Astrocyte (in vitro differentiated cells and primary cell): Measurements from ENCODE around the gene DCTN4. TPM values are rescaled to one million over a fixed set of nuclear protein-coding genes. Genes with fewer than 3 reads are reported as not detected.

Experiments
- DNase-seq: peaks from one replicate; pipeline ENCODE4 v3.0.0-alpha.2; 2010; ENCODE audit warnings: low read depth
- FAIRE-seq: peaks from 2 replicates; lab custom pipeline; 2011; peaks lifted over from hg19 to GRCh38; lab: Jason Lieb, UNC
- H2AFZ ChIP-seq: 2 replicates; pipeline ENCODE4 v1.6.0; 2012; ENCODE audit warnings: low read depth, low read length, inconsistent platforms
- H3K27ac ChIP-seq: 2 replicates; pipeline ENCODE4 v1.5.1; 2011; ENCODE audit warnings: low read depth, low read length, inconsistent platforms
- H3K27me3 ChIP-seq: 2 replicates; pipeline ENCODE4 v1.6.0; 2011; ENCODE audit warnings: low read length, inconsistent platforms; ENCODE audit not compliant: insufficient read depth
- H3K36me3 ChIP-seq: 2 replicates; pipeline ENCODE4 v1.5.1; 2011; ENCODE audit warnings: low read length, inconsistent platforms; ENCODE audit not compliant: insufficient read depth
- H3K4me1 ChIP-seq: 2 replicates; pipeline ENCODE4 v1.5.1; 2011; ENCODE audit warnings: low read length, inconsistent platforms; ENCODE audit not compliant: insufficient read depth
- H3K4me2 ChIP-seq: 2 replicates; pipeline ENCODE4 v1.6.0; 2012; ENCODE audit warnings: low read length, inconsistent platforms
- H3K4me3 ChIP-seq: 2 replicates; pipeline ENCODE4 v1.5.1; 2011; ENCODE audit warnings: low read depth, mild to moderate bottlenecking, low read length, inconsistent platforms; ENCODE audit not compliant: insufficient read depth
- H3K79me2 ChIP-seq: 2 replicates; pipeline ENCODE4 v1.6.0; 2012; ENCODE audit warnings: mild to moderate bottlenecking, low read length, inconsistent platforms; ENCODE audit not compliant: insufficient read depth
- H3K9ac ChIP-seq: 2 replicates; pipeline ENCODE4 v1.6.0; 2012; ENCODE audit warnings: mild to moderate bottlenecking, low read length, inconsistent platforms
- H3K9me3 ChIP-seq: 2 replicates; pipeline ENCODE4 v1.5.1; 2012; ENCODE audit warnings: low read depth, mild to moderate bottlenecking, low read length, inconsistent platforms; ENCODE audit not compliant: insufficient read depth
- H4K20me1 ChIP-seq: 2 replicates; pipeline ENCODE4 v1.6.0; 2012; ENCODE audit warnings: low read length, inconsistent platforms; ENCODE audit not compliant: insufficient read depth
- H3K27ac Mint-ChIP-seq: one replicate; pipeline ENCODE4 v1.8.0; 2021; ENCODE audit warnings: mild to moderate bottlenecking, mixed read lengths; ENCODE audit not compliant: unreplicated experiment
- H3K27me3 Mint-ChIP-seq: one replicate; pipeline ENCODE4 v1.8.0; 2021; ENCODE audit warnings: low read depth, mixed read lengths; ENCODE audit not compliant: unreplicated experiment
- H3K36me3 Mint-ChIP-seq: one replicate; pipeline ENCODE4 v1.8.0; 2021; ENCODE audit warnings: low read depth, mixed read lengths; ENCODE audit not compliant: unreplicated experiment
- H3K4me1 Mint-ChIP-seq: one replicate; pipeline ENCODE4 v1.8.0; 2021; ENCODE audit warnings: low read depth, mixed read lengths; ENCODE audit not compliant: unreplicated experiment
- H3K4me3 Mint-ChIP-seq: one replicate; pipeline ENCODE4 v1.8.0; 2021; ENCODE audit warnings: mild to moderate bottlenecking, moderate library complexity, mixed read lengths; ENCODE audit not compliant: unreplicated experiment
- H3K9me3 Mint-ChIP-seq: one replicate; pipeline ENCODE4 v1.8.0; 2021; ENCODE audit warnings: mild to moderate bottlenecking, mixed read lengths; ENCODE audit not compliant: unreplicated experiment
- CTCF ChIP-seq: IDR thresholded peaks from 2 replicates; pipeline ENCODE4 v1.5.1; 2011; ENCODE audit warnings: low read depth, mild to moderate bottlenecking, inconsistent platforms, low read length, moderate library complexity; ENCODE audit not compliant: insufficient read depth
- EZH2 ChIP-seq: IDR thresholded peaks from 2 replicates; pipeline ENCODE4 v1.6.1; 2012; ENCODE audit warnings: mild to moderate bottlenecking, low read length, inconsistent platforms; ENCODE audit not compliant: insufficient read depth
- total RNA-seq: library from RNA; stranded (reverse); gene quantifications from 2 replicates; pipeline ENCODE4 v1.2.1, GENCODE V29; 2021

DCTN4 gene
- total RNA-seq, 1 donor from 2014 or later: 57.0 TPM

- H3K9me3 Mint-ChIP-seq: no peaks in the 10 kb centered on the region
- peaks cover 13% of the 10 kb centered on the region for H3K36me3 Mint-ChIP-seq
- no peak overlapping the region for H2AFZ ChIP-seq
These were observed 35.0 kb downstream of the DCTN4 start for GRCh38 chr5:150723845-150724244.

GRCh38 chr5:150710165-150710564, 48.7 kb downstream of the DCTN4 start:
- H2AFZ ChIP-seq: no peak overlapping the region
- H3K4me3 Mint-ChIP-seq: no peak overlapping the region
- H3K36me3 Mint-ChIP-seq: peaks cover 6% of the 10 kb centered on the region

More at GRCh38 chr5:150723845-150724244, 35.0 kb downstream of the DCTN4 start:
- DNase-seq (no peak), FAIRE-seq (no peak)
- no peaks in the 10 kb centered on the region for H3K4me1 Mint-ChIP-seq
- no peaks in the 10 kb centered on the region for H3K9me3 ChIP-seq
- no peak overlapping the region for H3K27ac ChIP-seq
- TF ChIP-seq EZH2 (no peak), CTCF (no peak)
- no peak overlapping the region for H3K27ac Mint-ChIP-seq
- no peaks in the 10 kb centered on the region for H3K4me1 ChIP-seq
- H3K27me3 Mint-ChIP-seq: no peaks in the 10 kb centered on the region
- peaks cover 63% of the 10 kb centered on the region for H3K36me3 ChIP-seq
- H3K27me3 ChIP-seq: no peaks in the 10 kb centered on the region
- H4K20me1 ChIP-seq: no peaks in the 10 kb centered on the region
- no peak overlapping the region for H3K4me3 ChIP-seq
- no peak overlapping the region for H3K4me3 Mint-ChIP-seq
- no peaks in the 10 kb centered on the region for H3K79me2 ChIP-seq
- H3K9ac ChIP-seq: no peak overlapping the region
- no peak overlapping the region for H3K4me2 ChIP-seq

More at GRCh38 chr5:150710165-150710564, 48.7 kb downstream of the DCTN4 start:
- H3K4me1 ChIP-seq: no peaks in the 10 kb centered on the region
- no peaks in the 10 kb centered on the region for H3K9me3 Mint-ChIP-seq
- no peak for DNase-seq
- FAIRE-seq: no peak
- peaks cover 49% of the 10 kb centered on the region for H3K36me3 ChIP-seq
- no peak overlapping the region for H3K4me3 ChIP-seq
- H3K4me2 ChIP-seq: no peak overlapping the region
- no peaks in the 10 kb centered on the region for H3K27me3 Mint-ChIP-seq
- H3K9ac ChIP-seq: no peak overlapping the region
- H3K79me2 ChIP-seq: no peaks in the 10 kb centered on the region
- no peaks in the 10 kb centered on the region for H3K4me1 Mint-ChIP-seq
- no peak overlapping the region for H3K27ac Mint-ChIP-seq
- TF ChIP-seq CTCF (peak; percentile 27), EZH2 (no peak)
- no peak overlapping the region for H3K27ac ChIP-seq
- H3K27me3 ChIP-seq: no peaks in the 10 kb centered on the region
- no peaks in the 10 kb centered on the region for H4K20me1 ChIP-seq
- no peaks in the 10 kb centered on the region for H3K9me3 ChIP-seq
